SK-N-SH treated with all-trans-retinoic acid at 6 μM for 48 hours (cell line): Measurements from ENCODE around the gene PEPD.

Source experiments
- PATZ1 ChIP-seq: fragments of 250-450 bp; sonication (Bioruptor Pico); IDR thresholded peaks from 2 replicates; pipeline ENCODE4 v1.8.0; 2020; ENCODE audit warnings: mild to moderate bottlenecking, moderate library complexity, borderline replicate concordance
- TOX ChIP-seq: fragments of 250-450 bp; sonication (Bioruptor Pico); IDR thresholded peaks from 2 replicates; pipeline ENCODE4 v1.8.0; 2021; ENCODE audit warnings: mild to moderate bottlenecking, moderate library complexity, borderline replicate concordance
- ZC3H10 ChIP-seq: fragments of 250-450 bp; sonication (Bioruptor Pico); IDR thresholded peaks from 2 replicates; pipeline ENCODE4 v1.5.1; 2021; ENCODE audit warnings: mild to moderate bottlenecking, moderate library complexity
- ZNF565 ChIP-seq: fragments of 450-650 bp; formaldehyde crosslinking; conservative IDR thresholded peaks from 2 replicates; pipeline ENCODE4 v1.5.0; 2020; ENCODE audit warnings: low read depth, mild to moderate bottlenecking, moderate library complexity
- ZNF70 ChIP-seq: fragments of 450-650 bp; formaldehyde crosslinking; IDR thresholded peaks from 2 replicates; pipeline ENCODE4 v1.5.0; 2020; ENCODE audit warnings: mild to moderate bottlenecking, moderate library complexity

GRCh38 chr19:33463199-33463598, 58.4 kb downstream of the PEPD start:
- TF ChIP-seq PATZ1 (no peak), TOX (CRISPR knock-in tag) (no peak), ZNF70 (CRISPR knock-in tag) (no peak), ZNF565 (CRISPR knock-in tag) (no peak), ZC3H10 (CRISPR knock-in tag) (no peak)
